H1 (cell line): ENCODE results near the gene MGAT5. TPM values are rescaled to one million over a fixed set of nuclear protein-coding genes. Genes with fewer than 3 reads are reported as not detected.

Source experiments
- CTCF ChIA-PET: fragments of 300-600 bp; sonication (Branson Sonifier 250); formaldehyde crosslinking; loops from one replicate; lab custom pipeline; 2021; ENCODE audit not compliant: partially characterized antibody; lab: Charles Lee
- POLR2A ChIA-PET: fragments of 300-600 bp; sonication (Branson Sonifier 250); formaldehyde crosslinking; loops from one replicate; lab custom pipeline; 2021; ENCODE audit warnings: inconsistent platforms; ENCODE audit not compliant: partially characterized antibody; lab: Charles Lee
- DNase-seq, 2 experiments: peaks; one replicate each; pipeline versions ENCODE4 v3.0.0 to v3.0.0-alpha.2; 2010 to 2022; ENCODE audit warnings: low spot score in 2 of 2, low read depth in 1 of 2, mixed read lengths in 1 of 2
- FAIRE-seq: peaks from 2 replicates; lab custom pipeline; 2011; peaks lifted over from hg19 to GRCh38; lab: Jason Lieb, UNC
- H2AFZ ChIP-seq: 2 replicates; pipeline ENCODE4 v1.8.1; 2012; ENCODE audit warnings: low read length, inconsistent platforms
- H2AK5ac ChIP-seq: 2 replicates; pipeline ENCODE4 v1.6.1; 2013; ENCODE audit warnings: low read depth, low read length
- H2BK120ac ChIP-seq: replicated peaks from 2 replicates; pipeline ENCODE3; 2013; ENCODE audit warnings: low read depth, low read length, inconsistent platforms
- H2BK12ac ChIP-seq: 2 replicates; pipeline ENCODE4 v1.6.1; 2013; ENCODE audit warnings: low read depth, low read length
- H2BK15ac ChIP-seq: 2 replicates; pipeline ENCODE4 v1.6.1; 2013; ENCODE audit warnings: low read length
- H2BK20ac ChIP-seq: 2 replicates; pipeline ENCODE4 v1.6.1; 2013; ENCODE audit warnings: low read length
- H2BK5ac ChIP-seq: 2 replicates; pipeline ENCODE4 v1.6.1; 2013; ENCODE audit warnings: low read depth, low read length
- H3K14ac ChIP-seq: 2 replicates; pipeline ENCODE4 v1.6.1; 2013; ENCODE audit warnings: inconsistent platforms; ENCODE audit not compliant: insufficient read length
- H3K18ac ChIP-seq: 2 replicates; pipeline ENCODE4 v1.6.1; 2013; ENCODE audit warnings: low read length; ENCODE audit errors: extremely low read depth
- H3K23ac ChIP-seq: 2 replicates; pipeline ENCODE4 v1.6.1; 2013; ENCODE audit warnings: inconsistent platforms; ENCODE audit not compliant: insufficient read length
- H3K23me2 ChIP-seq: 2 replicates; pipeline ENCODE4 v1.6.1; 2013; ENCODE audit warnings: low read depth, low read length
- H3K27ac ChIP-seq: 2 replicates; pipeline ENCODE4 v1.6.1; 2011; ENCODE audit warnings: low read depth, low read length, inconsistent platforms
- H3K27me3 ChIP-seq, 4 experiments: replicated peaks in 1 of 4; 1 replicate in 1 of 4; 2 replicates in 3 of 4; pipeline versions ENCODE4 v1.6.1 to v1.8.1; 2011 to 2013; ENCODE audit warnings: low read length in 3 of 4, mild to moderate bottlenecking in 3 of 4, inconsistent platforms in 2 of 4, mixed read lengths in 2 of 4, moderate library complexity in 1 of 4; ENCODE audit not compliant: control insufficient read depth in 3 of 4, insufficient read depth in 3 of 4; ENCODE audit errors: extremely low read depth in 1 of 4
- H3K36me3 ChIP-seq, 4 experiments: 2 replicates each; pipeline versions ENCODE4 v1.6.1 to v1.8.1; 2011 to 2013; ENCODE audit warnings: mild to moderate bottlenecking in 4 of 4, low read length in 3 of 4, moderate library complexity in 2 of 4, control low read depth in 1 of 4, inconsistent platforms in 1 of 4; ENCODE audit not compliant: insufficient read depth in 4 of 4, control insufficient read depth in 2 of 4
- H3K4ac ChIP-seq: replicated peaks from 2 replicates; pipeline ENCODE3; 2013; ENCODE audit warnings: low read length, low read depth, mixed read lengths, inconsistent platforms; ENCODE audit not compliant: insufficient read length
- H3K4me1 ChIP-seq, 4 experiments: replicated peaks in 1 of 4; 1 replicate in 1 of 4; 2 replicates in 3 of 4; pipeline versions ENCODE4 v1.6.1 to v1.8.1; 2011 to 2013; ENCODE audit warnings: low read length in 3 of 4, inconsistent platforms in 2 of 4, mixed read lengths in 1 of 4; ENCODE audit not compliant: insufficient read depth in 4 of 4, control insufficient read depth in 3 of 4
- H3K4me2 ChIP-seq, 2 experiments: 2 replicates each; pipeline versions ENCODE4 v1.6.1 to v1.8.1; 2011 to 2013; ENCODE audit warnings: low read depth in 2 of 2, low read length in 2 of 2, control low read depth in 1 of 2, inconsistent platforms in 1 of 2, mild to moderate bottlenecking in 1 of 2; ENCODE audit not compliant: insufficient read depth in 1 of 2
- H3K4me3 ChIP-seq, 4 experiments: fragments of 200-600, 300-600 bp in 1 of 4; sonication (generic), shearing (Covaris generic), sonication (Bioruptor Twin) in 1 of 4; 2 replicates each; pipeline versions ENCODE4 v1.5.1 to v1.8.1; 2011 to 2016; ENCODE audit warnings: low read length in 4 of 4, low read depth in 3 of 4, control low read depth in 2 of 4, inconsistent platforms in 2 of 4, mild to moderate bottlenecking in 2 of 4, mixed read lengths in 1 of 4, moderate library complexity in 1 of 4; ENCODE audit not compliant: insufficient read depth in 2 of 4; ENCODE audit errors: extremely low read depth in 1 of 4
- H3K56ac ChIP-seq: replicated peaks from 2 replicates; pipeline ENCODE3; 2013; ENCODE audit warnings: low read depth, mild to moderate bottlenecking, mixed read lengths, low read length, inconsistent platforms; ENCODE audit not compliant: insufficient read length
- H3K79me1 ChIP-seq: 2 replicates; pipeline ENCODE4 v1.6.1; 2013; ENCODE audit warnings: low read depth, low read length, control low read depth
- H3K79me2 ChIP-seq, 2 experiments: 2 replicates each; pipeline versions ENCODE4 v1.6.1 to v1.8.1; 2012 to 2013; ENCODE audit warnings: low read length in 2 of 2, mild to moderate bottlenecking in 2 of 2, inconsistent platforms in 1 of 2; ENCODE audit not compliant: insufficient read depth in 2 of 2, control insufficient read depth in 1 of 2
- H3K9ac ChIP-seq, 4 experiments: replicated peaks in 1 of 4; 1 replicate in 1 of 4; 2 replicates in 3 of 4; pipeline versions ENCODE4 v1.6.1 to v1.8.1; 2011 to 2013; ENCODE audit warnings: low read depth in 3 of 4, low read length in 3 of 4, control low read depth in 2 of 4, mild to moderate bottlenecking in 2 of 4, moderate library complexity in 2 of 4, inconsistent platforms in 1 of 4; ENCODE audit errors: extremely low read depth in 1 of 4
- H3K9me3 ChIP-seq, 2 experiments: 2 replicates each; pipeline versions ENCODE4 v1.6.1 to v1.8.1; 2012 to 2013; ENCODE audit warnings: mild to moderate bottlenecking in 2 of 2, moderate library complexity in 2 of 2, control low read depth in 1 of 2, inconsistent platforms in 1 of 2, low read depth in 1 of 2, low read length in 1 of 2, mixed read lengths in 1 of 2; ENCODE audit not compliant: insufficient read depth in 2 of 2
- H4K20me1 ChIP-seq, 2 experiments: replicated peaks in 1 of 2; 2 replicates each; pipeline versions ENCODE3 to v1.8.1; 2011 to 2013; ENCODE audit warnings: inconsistent platforms in 2 of 2, low read length in 2 of 2, mild to moderate bottlenecking in 1 of 2; ENCODE audit not compliant: insufficient read depth in 2 of 2, control insufficient read depth in 1 of 2
- H4K5ac ChIP-seq: 2 replicates; pipeline ENCODE4 v1.6.1; 2013; ENCODE audit warnings: low read length, low read depth, mixed read lengths, inconsistent platforms; ENCODE audit not compliant: insufficient read length
- H4K8ac ChIP-seq: 2 replicates; pipeline ENCODE4 v1.8.0; 2013; ENCODE audit warnings: mild to moderate bottlenecking, moderate library complexity, low read length, inconsistent platforms; ENCODE audit not compliant: insufficient read depth; ENCODE audit errors: extremely low read depth
- H4K91ac ChIP-seq: replicated peaks from 2 replicates; pipeline ENCODE3; 2013; ENCODE audit warnings: low read length, mixed read lengths, inconsistent platforms; ENCODE audit not compliant: insufficient read length
- RAD21 ChIP-seq, 2 experiments: IDR thresholded peaks in 1 of 2; conservative IDR thresholded peaks in 1 of 2; 2 replicates each; pipeline ENCODE4 v1.6.1; 2011; ENCODE audit warnings: low read depth in 2 of 2, low read length in 2 of 2, improper control_type of control experiment in 1 of 2, inconsistent platforms in 1 of 2, mild to moderate bottlenecking in 1 of 2, moderate library complexity in 1 of 2
- TAF1 ChIP-seq: IDR thresholded peaks from 2 replicates; pipeline ENCODE4 v1.6.1; 2011; ENCODE audit warnings: mild to moderate bottlenecking, low read depth, low read length
- WGBS, 2 experiments: shearing (Covaris generic) in 1 of 2; methylation state at CpG; one replicate each; pipeline versions ENCODE4 v1.1.6 to v1.1.7; 2013 to 2015; ENCODE audit warnings: low lambda C conversion rate in 2 of 2, mixed read lengths in 2 of 2, inconsistent platforms in 1 of 2, low coverage in 1 of 2, missing lambda C conversion rate in 1 of 2; ENCODE audit not compliant: insufficient replicate concordance in 2 of 2, insufficient coverage in 1 of 2, insufficient read length in 1 of 2; ENCODE audit errors: extremely low coverage in 1 of 2, missing lambda C conversion rate in 1 of 2; 5-methylcytosine and 5-hydroxymethylcytosine counted together
- polyA plus RNA-seq, 7 experiments: library from polyadenylated mRNA; depleted of rRNA in 3 of 7; stranded (reverse) in 5 of 7; unstranded in 2 of 7; fragments of >200 nt in 5 of 7; fragments of 200-250 nt in 2 of 7; gene quantifications; 1 replicate in 5 of 7; 2 replicates in 1 of 7; 4 replicates in 1 of 7; pipeline versions ENCODE4 v1.2.1 to v1.2.3, GENCODE V29; 2011 to 2013; ENCODE audit warnings: missing spikeins in 2 of 7, mixed read lengths in 2 of 7
- total RNA-seq: library from RNA; stranded (reverse); fragmentation: NEBNext Ultra II Directional; extraction: Animal tissue kit (Norgen Biotek cat#: 25700); gene quantifications from 2 replicates; pipeline ENCODE4 v1.2.1, GENCODE V29; 2021
- TF ChIP-seq, protein P1 (sequence below), 3 experiments: IDR thresholded peaks; 1 replicate in 2 of 3; 2 replicates in 1 of 3; pipeline versions ENCODE4 v1.5.1 to v1.6.1; 2011; ENCODE audit warnings: low read length in 3 of 3, mild to moderate bottlenecking in 3 of 3, inconsistent platforms in 2 of 3, low read depth in 1 of 3, moderate library complexity in 1 of 3; ENCODE audit not compliant: insufficient read depth in 1 of 3; ENCODE audit errors: control extremely low read depth in 1 of 3

MGAT5 gene
- total and polyA plus RNA-seq, 2 of the 8 experiments (the other 6 are each of a cell fraction or from before 2014, with no cell fraction given), result 11.2 to 49.2 TPM

DNA sequence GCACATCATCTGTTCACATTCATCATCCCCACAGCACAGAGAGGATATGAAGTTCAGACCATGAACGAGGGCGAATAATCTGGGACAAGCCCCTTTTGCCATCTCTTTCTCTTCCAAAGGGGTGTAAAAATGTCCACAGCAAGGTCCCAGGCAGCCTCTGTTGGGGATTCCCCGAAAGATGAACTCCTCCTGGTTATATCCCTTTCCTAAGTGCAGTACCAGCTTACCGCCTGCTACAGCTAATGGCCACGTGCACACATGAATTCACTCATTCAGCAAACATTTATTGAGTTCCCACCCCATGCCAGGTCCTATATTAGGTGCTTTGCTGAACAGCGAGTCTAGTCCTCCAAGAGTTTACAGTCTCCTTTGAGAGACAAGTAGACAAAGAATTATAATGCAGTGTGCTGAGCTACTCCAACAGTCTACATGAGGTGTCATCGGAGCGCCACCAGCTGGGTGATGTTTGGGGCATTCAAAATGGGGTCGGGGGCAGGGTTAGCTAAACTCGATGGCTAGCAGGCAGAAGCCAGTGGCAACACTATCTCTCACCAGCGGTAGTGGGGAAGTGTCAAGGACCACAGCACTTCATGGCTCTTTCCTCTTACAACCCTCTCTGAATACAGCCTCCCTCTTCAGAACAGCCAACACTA lies 236.0 kb downstream of the MGAT5 start:
- Histone ChIP-seq H3K27ac (no peak overlapping the region), H3K79me2 (no peaks in the 10 kb centered on the region), H2AFZ (no peak overlapping the region), H3K23ac (no peak overlapping the region), H4K20me1 (no peaks in the 10 kb centered on the region), H4K8ac (no peak overlapping the region), H2AK5ac (no peak overlapping the region), H3K4me3 (no peak overlapping the region), H3K4ac (no peak overlapping the region), H3K18ac (peak overlapping the region; percentile 38; the same call in 1 of the 2 replicates), H3K36me3 (no peaks in the 10 kb centered on the region), H4K91ac (no peak overlapping the region), H3K79me1 (no peaks in the 10 kb centered on the region), H2BK20ac (no peak overlapping the region), H3K56ac (no peak overlapping the region), H3K4me1 (no peaks in the 10 kb centered on the region), H3K4me2 (no peak overlapping the region), H3K9ac (no peak overlapping the region), H2BK15ac (no peak overlapping the region), H4K5ac (no peak overlapping the region), H3K27me3 (no peaks in the 10 kb centered on the region), H2BK5ac (no peak overlapping the region), H3K9me3 (no peaks in the 10 kb centered on the region), H2BK12ac (no peak overlapping the region), H3K14ac (no peak overlapping the region), H3K23me2 (no peaks in the 10 kb centered on the region), H2BK120ac (no peak overlapping the region)
- WGBS, 2 experiments, result 83% methylated on average over 11 of the region's 11 CpGs; no CpG with 5 or more reads in 1 of the 2 experiments
- peak in 1 of 2 experiments; percentile 51 for DNase-seq
- ChIA-PET POLR2A (no interaction called here), CTCF (interaction anchor here (0.6 to 2.6 kb wide), 12 partner anchors 9 to 471 kb away, joined by 3 to 12 read pairs (median 3); no protein-coding TSS in a partner anchor)
- TF ChIP-seq, protein P1, sequence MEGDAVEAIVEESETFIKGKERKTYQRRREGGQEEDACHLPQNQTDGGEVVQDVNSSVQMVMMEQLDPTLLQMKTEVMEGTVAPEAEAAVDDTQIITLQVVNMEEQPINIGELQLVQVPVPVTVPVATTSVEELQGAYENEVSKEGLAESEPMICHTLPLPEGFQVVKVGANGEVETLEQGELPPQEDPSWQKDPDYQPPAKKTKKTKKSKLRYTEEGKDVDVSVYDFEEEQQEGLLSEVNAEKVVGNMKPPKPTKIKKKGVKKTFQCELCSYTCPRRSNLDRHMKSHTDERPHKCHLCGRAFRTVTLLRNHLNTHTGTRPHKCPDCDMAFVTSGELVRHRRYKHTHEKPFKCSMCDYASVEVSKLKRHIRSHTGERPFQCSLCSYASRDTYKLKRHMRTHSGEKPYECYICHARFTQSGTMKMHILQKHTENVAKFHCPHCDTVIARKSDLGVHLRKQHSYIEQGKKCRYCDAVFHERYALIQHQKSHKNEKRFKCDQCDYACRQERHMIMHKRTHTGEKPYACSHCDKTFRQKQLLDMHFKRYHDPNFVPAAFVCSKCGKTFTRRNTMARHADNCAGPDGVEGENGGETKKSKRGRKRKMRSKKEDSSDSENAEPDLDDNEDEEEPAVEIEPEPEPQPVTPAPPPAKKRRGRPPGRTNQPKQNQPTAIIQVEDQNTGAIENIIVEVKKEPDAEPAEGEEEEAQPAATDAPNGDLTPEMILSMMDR (IDR thresholded peaks at IDR 0.05; ENCODE audit: control extremely low read depth in 1 of 3, insufficient read depth in 1 of 3, low read depth in 1 of 3, low read length in 3 of 3), result peak in 2 of 3 experiments; percentile 31 to 34; a peak in 3 of 4 replicates
- TF ChIP-seq TAF1 (no peak), RAD21 (IDR thresholded peaks at IDR 0.05 in 1 of 2, conservative IDR thresholded peaks at IDR 0.05 in 1 of 2; ENCODE audit: low read depth in 2 of 2, low read length in 2 of 2) (peak; percentile 47 to 66)
- no peak for FAIRE-seq
